MM.1S (cell line): Measurements from ENCODE around the gene TP53AIP1.

ENCODE experiments used
- EZH2 ChIP-seq: fragments of 300-600 bp; sonication (generic); optimal IDR thresholded peaks from 2 replicates; pipeline ENCODE3; 2017; ENCODE audit warnings: low read depth, mild to moderate bottlenecking, antibody characterized with exemption, low read length, mixed read lengths
- EZH2phosphoT487 ChIP-seq: fragments of 300-600 bp; sonication (generic); IDR thresholded peaks from 2 replicates; pipeline ENCODE4 v1.6.1; 2018; ENCODE audit warnings: antibody characterized with exemption, low read length
- TF ChIP-seq, protein P1 (sequence below): fragments of 300-600 bp; sonication (generic); IDR thresholded peaks from 2 replicates; pipeline ENCODE4 v1.5.1; 2016; ENCODE audit warnings: antibody characterized with exemption, low read length, mixed read lengths

DNA sequence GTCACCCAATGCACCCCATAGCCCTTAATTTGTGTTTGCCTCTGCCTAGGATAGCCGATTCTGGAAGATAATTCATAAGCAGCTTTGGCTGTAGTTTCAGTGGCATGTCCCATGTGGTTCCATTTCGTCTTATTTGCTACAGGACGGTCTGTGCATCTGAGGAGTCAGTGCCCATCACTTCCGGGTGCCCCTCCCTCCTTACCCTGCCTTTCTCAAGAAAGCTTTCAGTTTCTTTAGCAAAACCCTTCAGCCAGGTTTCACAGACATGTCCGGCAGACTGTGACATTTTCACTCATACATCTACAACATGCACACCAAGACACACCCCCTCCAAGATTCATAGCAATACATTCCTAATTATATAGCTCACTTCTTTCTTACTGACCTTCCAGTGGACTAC is 14.3 kb downstream of the TP53AIP1 start:
- TF ChIP-seq EZH2 (no peak), EZH2phosphoT487 (no peak)
- TF ChIP-seq, protein P1, sequence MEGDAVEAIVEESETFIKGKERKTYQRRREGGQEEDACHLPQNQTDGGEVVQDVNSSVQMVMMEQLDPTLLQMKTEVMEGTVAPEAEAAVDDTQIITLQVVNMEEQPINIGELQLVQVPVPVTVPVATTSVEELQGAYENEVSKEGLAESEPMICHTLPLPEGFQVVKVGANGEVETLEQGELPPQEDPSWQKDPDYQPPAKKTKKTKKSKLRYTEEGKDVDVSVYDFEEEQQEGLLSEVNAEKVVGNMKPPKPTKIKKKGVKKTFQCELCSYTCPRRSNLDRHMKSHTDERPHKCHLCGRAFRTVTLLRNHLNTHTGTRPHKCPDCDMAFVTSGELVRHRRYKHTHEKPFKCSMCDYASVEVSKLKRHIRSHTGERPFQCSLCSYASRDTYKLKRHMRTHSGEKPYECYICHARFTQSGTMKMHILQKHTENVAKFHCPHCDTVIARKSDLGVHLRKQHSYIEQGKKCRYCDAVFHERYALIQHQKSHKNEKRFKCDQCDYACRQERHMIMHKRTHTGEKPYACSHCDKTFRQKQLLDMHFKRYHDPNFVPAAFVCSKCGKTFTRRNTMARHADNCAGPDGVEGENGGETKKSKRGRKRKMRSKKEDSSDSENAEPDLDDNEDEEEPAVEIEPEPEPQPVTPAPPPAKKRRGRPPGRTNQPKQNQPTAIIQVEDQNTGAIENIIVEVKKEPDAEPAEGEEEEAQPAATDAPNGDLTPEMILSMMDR, result no peak
